Immature natural killer cell (primary cell): ENCODE data around the gene USP31. TPM values are rescaled to one million over a fixed set of nuclear protein-coding genes. Genes with fewer than 3 reads are reported as not detected.

Experiments used
- DNase-seq, 3 donors: peaks; one replicate each; pipeline ENCODE4 v3.0.0; 2022; ENCODE audit warnings: mixed read lengths in 1 of 3
- H3K27ac Mint-ChIP-seq, 6 donors: one replicate each; pipeline ENCODE4 v1.8.0; 2020; ENCODE audit warnings: mixed read lengths in 6 of 6, mild to moderate bottlenecking in 5 of 6, inconsistent platforms in 4 of 6, moderate library complexity in 3 of 6
- H3K27me3 Mint-ChIP-seq, 3 donors: one replicate each; pipeline ENCODE4 v1.8.0; 2020 to 2021; ENCODE audit warnings: low read depth in 3 of 3, mild to moderate bottlenecking in 3 of 3, mixed read lengths in 3 of 3, moderate library complexity in 3 of 3, inconsistent platforms in 1 of 3
- H3K36me3 Mint-ChIP-seq, 3 donors: one replicate each; pipeline ENCODE4 v1.8.0; 2020; ENCODE audit warnings: mixed read lengths in 3 of 3, inconsistent platforms in 2 of 3, mild to moderate bottlenecking in 2 of 3
- H3K4me1 Mint-ChIP-seq, 2 donors: one replicate each; pipeline ENCODE4 v1.8.0; 2020; ENCODE audit warnings: inconsistent platforms in 2 of 2, mild to moderate bottlenecking in 2 of 2, mixed read lengths in 2 of 2, moderate library complexity in 1 of 2
- H3K4me3 Mint-ChIP-seq, 5 donors: one replicate each; pipeline ENCODE4 v1.8.0; 2020; ENCODE audit warnings: mild to moderate bottlenecking in 5 of 5, mixed read lengths in 5 of 5, inconsistent platforms in 3 of 5, moderate library complexity in 3 of 5
- H3K9me3 Mint-ChIP-seq, 6 donors: one replicate each; pipeline ENCODE4 v1.8.0; 2020; ENCODE audit warnings: mild to moderate bottlenecking in 6 of 6, mixed read lengths in 6 of 6, inconsistent platforms in 4 of 6, moderate library complexity in 3 of 6
- polyA plus RNA-seq, 3 donors: library from polyadenylated mRNA; unstranded; fragments of 300-500 nt; fragmentation: Illumina TruSeq; gene quantifications; one replicate each; pipeline ENCODE4 v1.2.3, GENCODE V29; 2021

Gene USP31
- polyA plus RNA-seq, 3 donors from 2014 or later, result 0.31 to 0.53 (median 0.49) TPM

DNA sequence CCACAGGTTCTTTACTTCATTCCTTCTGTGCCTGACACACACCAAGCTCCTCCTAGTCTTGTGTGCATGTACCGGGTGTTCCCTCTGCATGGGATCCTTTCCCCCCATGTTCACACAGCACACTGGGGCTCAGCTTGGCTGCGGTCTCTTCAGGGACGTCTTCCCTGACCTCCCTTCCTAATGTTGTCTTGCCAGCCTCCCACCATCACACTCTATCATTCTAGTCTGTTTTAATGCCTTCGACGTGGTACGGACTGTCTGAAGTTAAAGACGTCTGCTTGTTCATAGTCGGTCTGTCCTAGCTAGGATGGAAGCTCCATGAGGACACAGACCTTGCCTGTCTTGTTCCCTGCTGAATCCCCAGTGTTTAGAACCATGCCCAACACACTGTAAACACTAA lies 60.1 kb downstream of the USP31 start:
- H3K27ac Mint-ChIP-seq, result no peak overlapping the region
- no peak for DNase-seq
- peaks cover 0 to 6% (median 2%) of the 10 kb centered on the region in 3 donors for H3K27me3 Mint-ChIP-seq
- peaks cover 33 to 60% (median 41%) of the 10 kb centered on the region in 3 donors for H3K36me3 Mint-ChIP-seq
- H3K4me3 Mint-ChIP-seq, result no peak overlapping the region
- H3K4me1 Mint-ChIP-seq, result no peaks in the 10 kb centered on the region
- H3K9me3 Mint-ChIP-seq, result no peaks in the 10 kb centered on the region

DNA sequence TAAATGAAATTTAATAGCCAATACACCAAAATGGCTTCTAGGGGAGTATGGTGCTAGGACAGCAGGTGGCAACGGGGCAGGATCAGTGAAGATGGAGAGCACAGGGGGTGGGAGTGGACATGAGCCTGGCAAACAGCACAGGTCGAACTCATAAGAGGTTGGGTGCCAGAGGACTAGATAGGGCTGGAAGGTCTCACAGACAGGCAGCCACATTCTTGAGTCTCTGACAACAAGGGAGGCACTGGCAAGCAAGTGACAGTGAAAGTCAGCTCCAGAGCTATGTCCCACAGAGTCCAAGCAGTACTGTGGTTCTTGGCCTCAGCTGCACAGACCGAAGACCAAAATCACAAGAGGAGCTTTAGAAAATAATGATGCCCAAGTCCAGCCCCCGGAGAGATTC lies 61.2 kb downstream of the USP31 start:
- Mint-ChIP-seq H3K9me3 (no peaks in the 10 kb centered on the region), H3K27ac (no peak overlapping the region), H3K4me1 (no peaks in the 10 kb centered on the region), H3K4me3 (no peak overlapping the region), H3K27me3 (peaks cover 0 to 4% (median 2%) of the 10 kb centered on the region in 3 donors), H3K36me3 (peaks cover 36 to 58% (median 38%) of the 10 kb centered on the region in 3 donors)
- no peak for DNase-seq

DNA sequence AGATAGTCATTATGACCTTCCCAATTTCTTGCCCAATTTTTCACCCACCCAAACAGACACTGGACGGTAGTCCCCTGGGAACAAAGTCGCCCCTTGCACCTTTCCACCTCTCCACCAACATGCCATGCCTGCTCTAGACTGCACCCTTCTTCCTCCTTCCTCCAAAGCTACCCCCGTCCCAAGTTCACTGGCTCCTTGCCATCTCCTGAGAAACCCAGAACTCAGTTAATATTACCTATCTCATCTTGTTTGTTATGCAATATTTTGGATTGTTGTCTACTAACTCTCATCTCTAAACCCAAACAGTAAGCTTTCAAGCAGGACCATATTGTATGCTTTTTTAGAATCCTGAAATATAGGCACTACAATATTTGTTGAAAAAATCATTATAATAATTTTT lies 63.3 kb downstream of the USP31 start:
- Mint-ChIP-seq H3K4me3 (no peak overlapping the region), H3K4me1 (no peaks in the 10 kb centered on the region), H3K36me3 (peaks cover 32 to 55% (median 45%) of the 10 kb centered on the region in 3 donors), H3K9me3 (no peaks in the 10 kb centered on the region), H3K27ac (no peak overlapping the region), H3K27me3 (peaks cover 0 to 2% (median under 1%) of the 10 kb centered on the region in 3 donors)
- DNase-seq, result no peak

DNA sequence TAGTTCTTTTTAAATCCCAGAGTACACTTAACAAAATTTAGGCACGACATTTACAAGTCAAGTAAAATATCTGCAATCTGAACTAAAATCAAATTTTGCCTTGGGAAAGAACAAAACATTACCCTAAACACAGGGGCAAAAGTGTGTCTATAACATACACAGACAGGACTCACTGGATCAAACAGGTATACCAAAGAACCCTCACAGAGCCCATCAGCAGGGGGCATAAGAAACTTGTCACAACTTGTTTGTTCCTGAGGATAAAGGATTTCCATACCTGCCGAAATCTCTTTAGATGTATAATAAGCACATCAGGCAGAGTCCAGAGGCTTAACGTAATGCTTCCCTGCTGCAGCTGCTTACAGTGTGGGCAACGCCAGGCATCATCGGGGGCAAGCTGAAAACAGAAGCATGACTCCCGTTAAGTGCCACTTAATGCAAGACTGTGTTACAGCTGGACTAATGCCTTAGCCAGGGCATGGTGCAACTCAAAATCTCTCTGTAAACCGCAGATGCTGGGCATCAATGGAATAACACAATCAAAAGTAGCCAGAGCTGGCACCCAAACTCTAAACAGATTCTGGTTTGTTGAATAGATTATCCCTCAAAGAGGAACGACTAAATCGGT lies 67.0 kb downstream of the USP31 start:
- Mint-ChIP-seq H3K4me3 (no peak overlapping the region), H3K36me3 (peaks cover 32 to 59% (median 57%) of the 10 kb centered on the region in 3 donors), H3K4me1 (peaks cover 6 to 7% of the 10 kb centered on the region in 2 donors), H3K27ac (no peak overlapping the region), H3K27me3 (peaks cover 0 to 3% (median 2%) of the 10 kb centered on the region in 3 donors), H3K9me3 (no peaks in the 10 kb centered on the region)
- no peak for DNase-seq

GRCh38 chr16:23081675-23082119 lies 67.6 kb downstream of the USP31 start:
- H3K4me3 Mint-ChIP-seq, result no peak overlapping the region
- no peak overlapping the region for H3K27ac Mint-ChIP-seq
- H3K27me3 Mint-ChIP-seq, result peaks cover 0 to 3% (median 2%) of the 10 kb centered on the region in 3 donors
- peaks cover 6 to 7% of the 10 kb centered on the region in 2 donors for H3K4me1 Mint-ChIP-seq
- H3K9me3 Mint-ChIP-seq, result no peaks in the 10 kb centered on the region
- DNase-seq, result no peak
- H3K36me3 Mint-ChIP-seq, result peaks cover 34 to 59% (median 59%) of the 10 kb centered on the region in 3 donors

DNA sequence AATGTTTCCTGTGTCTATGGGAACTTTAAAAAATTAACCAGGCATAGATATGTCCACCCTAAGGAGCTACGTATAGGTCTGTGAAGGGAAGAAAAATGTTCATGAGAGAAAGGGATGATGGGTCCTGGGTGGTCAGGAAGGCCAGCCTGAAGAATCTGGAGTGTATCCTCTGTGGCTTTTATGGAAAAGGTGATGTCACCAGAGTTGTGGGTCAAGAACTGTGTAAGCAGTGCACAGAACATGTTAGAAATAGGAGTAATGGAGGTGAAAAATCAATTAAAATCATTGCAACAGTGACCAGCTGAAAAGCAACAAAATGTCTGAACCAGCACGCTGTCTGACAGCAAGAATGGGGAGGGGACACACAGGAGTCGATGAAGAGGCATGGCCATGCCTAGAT lies 68.5 kb downstream of the USP31 start:
- Mint-ChIP-seq H3K27me3 (peaks cover 0 to 3% (median 2%) of the 10 kb centered on the region in 3 donors), H3K4me1 (peaks cover 6 to 7% of the 10 kb centered on the region in 2 donors), H3K27ac (peak overlapping the region in 1 of 6 donors; percentile 86), H3K4me3 (no peak overlapping the region), H3K36me3 (peaks cover 28 to 58% (median 55%) of the 10 kb centered on the region in 3 donors), H3K9me3 (no peaks in the 10 kb centered on the region)
- no peak for DNase-seq

GRCh38 chr16:23080329-23080728 lies 68.9 kb downstream of the USP31 start:
- no peak for DNase-seq
- Mint-ChIP-seq H3K4me1 (peaks cover 6 to 7% of the 10 kb centered on the region in 2 donors), H3K9me3 (no peaks in the 10 kb centered on the region), H3K27ac (no peak overlapping the region), H3K27me3 (peaks cover 0 to 3% (median 2%) of the 10 kb centered on the region in 3 donors), H3K36me3 (peaks cover 28 to 58% (median 55%) of the 10 kb centered on the region in 3 donors), H3K4me3 (no peak overlapping the region)

- Mint-ChIP-seq H3K4me3 (no peak overlapping the region), H3K4me1 (peaks cover 6 to 7% of the 10 kb centered on the region in 2 donors), H3K36me3 (peaks cover 28 to 58% (median 57%) of the 10 kb centered on the region in 3 donors), H3K27me3 (peaks cover 0 to 4% (median 2%) of the 10 kb centered on the region in 3 donors), H3K27ac (no peak overlapping the region), H3K9me3 (no peaks in the 10 kb centered on the region)
- no peak for DNase-seq
These were observed 69.5 kb downstream of the USP31 start for GRCh38 chr16:23079675-23080301.

DNA sequence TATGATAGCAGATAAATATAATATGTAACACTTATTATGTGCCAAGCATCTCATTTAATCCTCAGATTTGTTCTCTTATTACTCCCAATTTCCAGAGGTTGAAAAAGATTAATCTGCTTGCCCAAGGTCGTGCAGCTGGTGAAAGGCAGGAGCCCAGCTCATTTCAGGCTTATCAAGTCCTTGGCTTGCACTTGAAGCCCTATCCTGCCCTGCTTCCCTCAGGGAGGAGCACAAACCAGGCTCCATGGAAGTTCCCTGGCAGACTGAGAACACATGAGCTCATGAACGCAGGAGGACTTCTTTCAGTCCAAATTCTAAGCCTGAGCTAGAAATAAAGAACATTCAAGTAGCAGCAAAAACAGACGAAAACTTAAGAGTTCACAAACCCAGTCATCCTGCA lies 74.8 kb downstream of the USP31 start:
- H3K27ac Mint-ChIP-seq, result no peak overlapping the region
- peaks cover 6 to 7% of the 10 kb centered on the region in 2 donors for H3K4me1 Mint-ChIP-seq
- no peak overlapping the region for H3K4me3 Mint-ChIP-seq
- H3K36me3 Mint-ChIP-seq, result peaks cover 15 to 55% (median 26%) of the 10 kb centered on the region in 3 donors
- H3K9me3 Mint-ChIP-seq, result no peaks in the 10 kb centered on the region
- H3K27me3 Mint-ChIP-seq, result peaks cover 0 to 3% (median 0%) of the 10 kb centered on the region in 3 donors
- DNase-seq, result no peak

DNA sequence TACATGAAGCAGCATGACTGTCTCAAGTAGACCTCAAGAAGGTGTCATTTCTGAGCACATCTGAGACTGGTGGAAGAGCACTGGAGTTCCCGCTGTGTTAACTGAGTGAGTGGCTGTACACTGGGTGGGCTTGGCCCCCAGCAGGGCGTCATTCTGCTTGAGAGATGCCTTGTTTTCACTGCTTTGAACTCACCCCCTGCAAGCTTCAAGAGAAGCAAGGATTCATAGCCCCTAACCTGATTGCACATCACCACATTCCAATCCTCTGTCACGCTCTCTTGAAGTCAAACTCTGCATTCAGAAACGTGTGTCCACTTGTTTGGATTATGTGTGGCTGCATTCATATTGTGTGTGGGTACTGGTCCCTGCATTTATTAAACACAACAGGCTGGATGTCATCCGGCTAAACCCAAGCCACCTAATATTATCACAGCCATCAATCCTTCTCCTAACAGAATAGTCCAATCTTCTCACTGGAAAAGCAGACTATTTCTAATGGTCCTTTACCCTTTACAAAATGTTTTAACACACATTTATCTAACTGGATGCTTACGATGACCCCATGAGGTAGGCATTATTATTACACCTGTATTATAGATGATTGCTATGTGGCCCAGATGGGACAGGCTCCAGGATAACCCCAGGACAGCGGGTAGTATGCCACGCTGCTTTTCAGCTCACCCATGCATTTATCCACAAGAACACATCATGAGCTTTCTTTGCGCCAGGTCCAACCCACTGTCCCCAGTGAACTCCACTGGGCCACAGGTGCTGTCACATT lies 76.3 kb downstream of the USP31 start:
- H3K4me3 Mint-ChIP-seq, result no peak overlapping the region
- H3K27me3 Mint-ChIP-seq, result peaks cover 0 to 3% (median 0%) of the 10 kb centered on the region in 3 donors
- H3K9me3 Mint-ChIP-seq, result no peaks in the 10 kb centered on the region
- DNase-seq, result no peak
- H3K36me3 Mint-ChIP-seq, result peaks cover 12 to 56% (median 16%) of the 10 kb centered on the region in 3 donors
- no peaks in the 10 kb centered on the region for H3K4me1 Mint-ChIP-seq
- no peak overlapping the region for H3K27ac Mint-ChIP-seq

DNA sequence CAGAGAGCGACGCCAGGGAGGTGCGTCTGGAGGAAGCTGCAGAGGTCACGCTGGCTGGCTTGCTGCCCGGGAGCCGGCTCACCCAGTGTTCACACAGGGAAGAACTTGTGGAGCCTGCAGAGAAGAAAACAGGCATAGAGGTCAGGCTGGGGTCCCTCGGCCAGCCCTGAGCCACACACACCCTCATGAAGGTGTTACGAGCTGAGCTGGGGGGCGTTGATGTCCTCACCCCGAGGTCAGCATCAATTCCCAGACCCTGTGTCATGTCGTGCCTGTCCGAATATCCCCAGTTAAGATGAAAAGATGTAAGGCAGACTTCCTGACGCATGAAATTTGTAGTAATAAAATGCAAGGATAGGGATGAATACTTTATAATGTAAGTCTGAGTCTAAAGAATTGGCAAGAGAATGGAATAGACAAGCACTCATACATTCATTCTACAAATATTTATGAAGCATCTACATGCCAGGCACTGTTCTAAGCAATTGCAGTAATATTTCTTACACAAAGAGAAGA lies 77.1 kb downstream of the USP31 start:
- Mint-ChIP-seq H3K27me3 (peaks cover 0 to 3% (median 0%) of the 10 kb centered on the region in 3 donors), H3K27ac (no peak overlapping the region), H3K36me3 (peaks cover 17 to 60% (median 20%) of the 10 kb centered on the region in 3 donors)

GRCh38 chr16:23071196-23072083 lies 77.8 kb downstream of the USP31 start:
- Mint-ChIP-seq H3K4me3 (no peak overlapping the region), H3K4me1 (no peaks in the 10 kb centered on the region), H3K9me3 (no peaks in the 10 kb centered on the region), H3K27me3 (peaks cover 0 to 3% (median 0%) of the 10 kb centered on the region in 3 donors), H3K36me3 (peaks cover 16 to 57% (median 20%) of the 10 kb centered on the region in 3 donors), H3K27ac (no peak overlapping the region)
- DNase-seq, result no peak

More for the DNA sequence above, 77.1 kb downstream of the USP31 start:
- Mint-ChIP-seq H3K9me3 (no peaks in the 10 kb centered on the region), H3K4me1 (no peaks in the 10 kb centered on the region), H3K4me3 (no peak overlapping the region)
- DNase-seq, result no peak

DNA sequence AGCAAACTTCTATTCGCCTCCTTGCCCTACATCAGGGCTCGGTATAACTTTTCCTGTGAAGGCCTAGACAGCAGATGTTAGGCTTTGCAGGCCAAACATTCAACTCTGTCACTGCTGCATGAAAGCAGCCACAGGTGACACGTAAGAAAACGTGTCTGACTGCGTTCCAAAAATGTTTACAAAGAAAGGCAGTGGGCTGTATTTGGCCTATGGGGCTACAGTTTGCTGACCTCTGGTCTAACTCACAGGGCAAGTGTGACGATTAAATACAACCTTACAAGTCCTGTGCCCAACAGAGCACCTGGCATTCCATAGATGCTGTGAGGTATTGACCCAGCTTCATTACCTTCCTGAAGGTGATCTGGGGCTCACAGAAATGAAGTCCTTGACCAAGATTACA lies 79.4 kb downstream of the USP31 start:
- Mint-ChIP-seq H3K9me3 (no peaks in the 10 kb centered on the region), H3K27ac (no peak overlapping the region)

More for the DNA sequence above, 79.4 kb downstream of the USP31 start:
- DNase-seq, result no peak
- Mint-ChIP-seq H3K4me1 (no peaks in the 10 kb centered on the region), H3K36me3 (peaks cover 17 to 59% (median 18%) of the 10 kb centered on the region in 3 donors), H3K27me3 (peaks cover 0 to 3% (median 0%) of the 10 kb centered on the region in 3 donors), H3K4me3 (no peak overlapping the region)
